GM23248 (cell line): Measurements from ENCODE around the gene CFAP99. TPM values are rescaled to one million over a fixed set of nuclear protein-coding genes. Genes with fewer than 3 reads are reported as not detected.
A peak's percentile ranks its signal among the peaks of the same experiment; 100 is the strongest.

Source experiments
- DNase-seq: peaks from one replicate; pipeline ENCODE4 v3.0.0-alpha.2; 2015
- H2AFZ ChIP-seq: fragments of 200-600 bp; sonication (generic); 2 replicates; pipeline ENCODE4 v1.6.1; 2016; ENCODE audit warnings: antibody characterized with exemption
- H3F3A ChIP-seq: fragments of 200-600 bp; sonication (generic); 2 replicates; pipeline ENCODE4 v1.6.1; 2016; ENCODE audit warnings: mild to moderate bottlenecking, antibody characterized with exemption, mixed run types; ENCODE audit not compliant: insufficient read depth
- H3K27ac ChIP-seq: fragments of 200-600 bp; sonication (generic); 2 replicates; pipeline ENCODE4 v1.5.1; 2016; ENCODE audit warnings: mild to moderate bottlenecking
- H3K27me3 ChIP-seq: fragments of 200-600 bp; sonication (generic); replicated peaks from 2 replicates; pipeline ENCODE4 v1.6.1; 2016; ENCODE audit warnings: mild to moderate bottlenecking; ENCODE audit not compliant: insufficient read depth
- H3K36me3 ChIP-seq: fragments of 200-600 bp; sonication (generic); 2 replicates; pipeline ENCODE4 v1.6.1; 2016; ENCODE audit warnings: low read depth, mild to moderate bottlenecking
- H3K4me1 ChIP-seq: fragments of 200-600 bp; sonication (generic); 2 replicates; pipeline ENCODE4 v1.6.1; 2016; ENCODE audit warnings: mild to moderate bottlenecking; ENCODE audit not compliant: insufficient read depth
- H3K4me2 ChIP-seq: fragments of 200-600 bp; sonication (generic); one replicate; pipeline ENCODE4 v1.6.1; 2016; ENCODE audit warnings: mild to moderate bottlenecking; ENCODE audit not compliant: unreplicated experiment
- H3K4me3 ChIP-seq: fragments of 200-600 bp; sonication (generic); 2 replicates; pipeline ENCODE4 v1.5.1; 2016; ENCODE audit warnings: mild to moderate bottlenecking
- H3K79me2 ChIP-seq: fragments of 200-600 bp; sonication (generic); 2 replicates; pipeline ENCODE4 v1.6.1; 2016; ENCODE audit warnings: mild to moderate bottlenecking; ENCODE audit not compliant: insufficient read depth
- H3K9ac ChIP-seq: fragments of 200-600 bp; sonication (generic); 2 replicates; pipeline ENCODE4 v1.6.1; 2016; ENCODE audit warnings: mild to moderate bottlenecking
- H3K9me2 ChIP-seq: fragments of 200-600 bp; sonication (generic); 2 replicates; pipeline ENCODE4 v1.6.1; 2016; ENCODE audit warnings: mixed run types, mild to moderate bottlenecking, moderate library complexity; ENCODE audit not compliant: insufficient read depth
- H3K9me3 ChIP-seq: fragments of 200-600 bp; sonication (generic); one replicate; pipeline ENCODE4 v1.6.1; 2017; ENCODE audit warnings: low read depth
- H4K20me1 ChIP-seq: fragments of 200-600 bp; sonication (generic); 2 replicates; pipeline ENCODE4 v1.6.0; 2016; ENCODE audit not compliant: insufficient read depth
- EZH2 ChIP-seq: fragments of 200-600 bp; sonication (generic); IDR thresholded peaks from 2 replicates; pipeline ENCODE4 v1.6.1; 2018; ENCODE audit warnings: antibody characterized with exemption, mild to moderate bottlenecking; ENCODE audit not compliant: insufficient read depth, poor library complexity, severe bottlenecking
- EZH2phosphoT487 ChIP-seq: fragments of 200-600 bp; sonication (generic); IDR thresholded peaks from 2 replicates; pipeline ENCODE4 v1.6.1; 2018; ENCODE audit warnings: antibody characterized with exemption, moderate library complexity, mild to moderate bottlenecking, low read depth; ENCODE audit not compliant: insufficient read depth
- WGBS, 2 experiments: methylation state at CpG; one replicate each; pipeline ENCODE4 v1.1.6; 2015 to 2017; ENCODE audit warnings: low lambda C conversion rate in 2 of 2, low coverage in 1 of 2; ENCODE audit errors: missing lambda C conversion rate in 2 of 2; 5-methylcytosine and 5-hydroxymethylcytosine counted together
- in situ Hi-C: fragments of 300-500 bp; cut with MboI; formaldehyde crosslinking; loops from 2 replicates; pipeline ENCODE4 v1.15.0; 2020
- polyA plus RNA-seq: library from polyadenylated mRNA; unstranded; fragments of >200 nt; fragmentation: Nextera tagmentation; extraction: Ambion mirVana; gene quantifications from 2 replicates; pipeline ENCODE4 v1.2.1, GENCODE V29; 2016
- total RNA-seq: library from RNA; depleted of rRNA; stranded (reverse); fragments of >200 nt; shearing (Covaris generic); gene quantifications from 2 replicates; pipeline ENCODE4 v1.2.3, GENCODE V29; 2014

The CFAP99 gene
- total and polyA plus RNA-seq, 2 experiments from 2014 or later: not detected

- no peak for DNase-seq
- TF ChIP-seq EZH2phosphoT487: no peak
- no peak for TF ChIP-seq EZH2
- Histone ChIP-seq H3K4me3 (no peak overlapping the region), H3K27ac (no peak overlapping the region), H3K9me2 (no peaks in the 10 kb centered on the region), H3K27me3 (no peaks in the 10 kb centered on the region), H3K4me1 (peaks cover 13% of the 10 kb centered on the region), H3K9me3 (no peaks in the 10 kb centered on the region), H3K36me3 (no peaks in the 10 kb centered on the region), H3F3A (no peaks in the 10 kb centered on the region), H2AFZ (no peak overlapping the region), H3K4me2 (peak overlapping the region; percentile 85), H3K79me2 (no peaks in the 10 kb centered on the region), H3K9ac (no peak overlapping the region), H4K20me1 (no peaks in the 10 kb centered on the region)
- in situ Hi-C loops: no loop called here
- 92 to 94% methylated on average over 6 to 7 of the region's 7 CpGs for WGBS, 2 experiments
Observed at GRCh38 chr4:2402941-2403340, 15.8 kb upstream of the CFAP99 start.

GRCh38 chr4:2406406-2406805, 12.3 kb upstream of the CFAP99 start:
- H3F3A ChIP-seq: no peaks in the 10 kb centered on the region
- no peak overlapping the region for H2AFZ ChIP-seq
- H3K79me2 ChIP-seq: no peaks in the 10 kb centered on the region
- no peaks in the 10 kb centered on the region for H3K9me2 ChIP-seq
- H3K27me3 ChIP-seq: no peaks in the 10 kb centered on the region
- no peak overlapping the region for H3K4me3 ChIP-seq
- TF ChIP-seq EZH2phosphoT487 (no peak), EZH2 (no peak)
- H3K36me3 ChIP-seq: no peaks in the 10 kb centered on the region
- no peaks in the 10 kb centered on the region for H3K9me3 ChIP-seq
- in situ Hi-C loops: no loop called here
- no peak overlapping the region for H3K27ac ChIP-seq
- WGBS, 2 experiments: 89 to 91% methylated on average over 10 of the region's 10 CpGs
- DNase-seq: no peak
- peaks cover 12% of the 10 kb centered on the region for H3K4me1 ChIP-seq
- H3K4me2 ChIP-seq: no peak overlapping the region
- H4K20me1 ChIP-seq: no peaks in the 10 kb centered on the region
- no peak overlapping the region for H3K9ac ChIP-seq

GRCh38 chr4:2406920-2407319, 11.8 kb upstream of the CFAP99 start:
- in situ Hi-C loops: no loop called here
- TF ChIP-seq EZH2: no peak
- TF ChIP-seq EZH2phosphoT487: no peak
- H3K9me3 ChIP-seq: no peaks in the 10 kb centered on the region
- H3K4me2 ChIP-seq: no peak overlapping the region
- WGBS, 2 experiments: 71 to 75% methylated on average over 7 of the region's 7 CpGs
- H2AFZ ChIP-seq: no peak overlapping the region
- DNase-seq: no peak
- peaks cover 8% of the 10 kb centered on the region for H3K4me1 ChIP-seq
- no peaks in the 10 kb centered on the region for H3K9me2 ChIP-seq
- H4K20me1 ChIP-seq: no peaks in the 10 kb centered on the region
- H3F3A ChIP-seq: peaks cover under 1% of the 10 kb centered on the region; the same call in 1 of the 2 replicates
- no peak overlapping the region for H3K4me3 ChIP-seq
- no peaks in the 10 kb centered on the region for H3K79me2 ChIP-seq
- H3K9ac ChIP-seq: no peak overlapping the region
- H3K36me3 ChIP-seq: no peaks in the 10 kb centered on the region
- no peak overlapping the region for H3K27ac ChIP-seq
- no peaks in the 10 kb centered on the region for H3K27me3 ChIP-seq

GRCh38 chr4:2407991-2408342, 10.8 kb upstream of the CFAP99 start:
- Histone ChIP-seq H3K79me2 (no peaks in the 10 kb centered on the region), H3K9ac (no peak overlapping the region), H4K20me1 (no peaks in the 10 kb centered on the region), H3F3A (peaks cover 9% of the 10 kb centered on the region), H3K9me2 (no peaks in the 10 kb centered on the region), H3K4me3 (no peak overlapping the region), H3K36me3 (no peaks in the 10 kb centered on the region), H3K27me3 (no peaks in the 10 kb centered on the region), H2AFZ (no peak overlapping the region), H3K4me2 (no peak overlapping the region), H3K27ac (no peak overlapping the region), H3K9me3 (no peaks in the 10 kb centered on the region), H3K4me1 (peaks cover 9% of the 10 kb centered on the region)
- in situ Hi-C loops: no loop called here
- no peak for TF ChIP-seq EZH2phosphoT487
- DNase-seq: no peak
- WGBS, 2 experiments: 97 to 98% methylated on average over 3 of the region's 3 CpGs

GRCh38 chr4:2408401-2408958, 10.3 kb upstream of the CFAP99 start:
- 71 to 75% methylated on average over 14 of the region's 15 CpGs for WGBS, 2 experiments
- in situ Hi-C loops: no loop called here
- no peaks in the 10 kb centered on the region for H3K9me2 ChIP-seq

More at GRCh38 chr4:2408401-2408958, 10.3 kb upstream of the CFAP99 start:
- Histone ChIP-seq H3K4me2 (no peak overlapping the region), H3K9ac (no peak overlapping the region), H3K9me3 (no peaks in the 10 kb centered on the region), H4K20me1 (no peaks in the 10 kb centered on the region), H3K27me3 (no peaks in the 10 kb centered on the region), H3F3A (peaks cover 9% of the 10 kb centered on the region), H3K4me3 (no peak overlapping the region), H3K27ac (no peak overlapping the region), H2AFZ (no peak overlapping the region), H3K79me2 (no peaks in the 10 kb centered on the region), H3K4me1 (peaks cover 10% of the 10 kb centered on the region), H3K36me3 (no peaks in the 10 kb centered on the region)
- DNase-seq: no peak
- TF ChIP-seq EZH2: no peak
- no peak for TF ChIP-seq EZH2phosphoT487
